GM18498 (cell line): ENCODE measurements around the gene LRIG1.

Experiments
- ATAC-seq: cut with Tn5 transposase; IDR thresholded peaks from one replicate; pipeline ENCODE4 v1.9.1; 2021; ENCODE audit warnings: mild to moderate bottlenecking, moderate library complexity; ENCODE audit not compliant: unreplicated experiment

Gene LRIG1

GRCh38 chr3:66444146-66444644, 56.6 kb downstream of the LRIG1 start:
- no peak for ATAC-seq

GRCh38 chr3:66443118-66443803, 57.6 kb downstream of the LRIG1 start:
- ATAC-seq: no peak

GRCh38 chr3:66442254-66443117, 58.3 kb downstream of the LRIG1 start:
- ATAC-seq: no peak

GRCh38 chr3:66441692-66442091, 59.1 kb downstream of the LRIG1 start:
- ATAC-seq: no peak

GRCh38 chr3:66441129-66441528, 59.7 kb downstream of the LRIG1 start:
- no peak for ATAC-seq

- peak; percentile 54 for ATAC-seq
These were observed 61.0 kb downstream of the LRIG1 start for GRCh38 chr3:66439666-66440344.

GRCh38 chr3:66438046-66438445, 62.8 kb downstream of the LRIG1 start:
- no peak for ATAC-seq

GRCh38 chr3:66437341-66437929, 63.4 kb downstream of the LRIG1 start:
- no peak for ATAC-seq

- no peak for ATAC-seq
These were observed 64.8 kb downstream of the LRIG1 start for GRCh38 chr3:66435989-66436388.

- no peak for ATAC-seq
These were observed 66.1 kb downstream of the LRIG1 start for GRCh38 chr3:66434726-66435125.

GRCh38 chr3:66433522-66433782, 67.4 kb downstream of the LRIG1 start:
- ATAC-seq: no peak

GRCh38 chr3:66432767-66433521, 67.9 kb downstream of the LRIG1 start:
- ATAC-seq: no peak

GRCh38 chr3:66432041-66432766, 68.6 kb downstream of the LRIG1 start:
- ATAC-seq: no peak

GRCh38 chr3:66431494-66431893, 69.3 kb downstream of the LRIG1 start:
- no peak for ATAC-seq

- no peak for ATAC-seq
These were observed 69.9 kb downstream of the LRIG1 start for GRCh38 chr3:66430876-66431275.

- ATAC-seq: no peak
These were observed 72.1 kb downstream of the LRIG1 start for GRCh38 chr3:66428733-66429132.

- no peak for ATAC-seq
These were observed 72.8 kb downstream of the LRIG1 start for GRCh38 chr3:66427951-66428474.

GRCh38 chr3:66427352-66427751, 73.5 kb downstream of the LRIG1 start:
- no peak for ATAC-seq

GRCh38 chr3:66426135-66426534, 74.7 kb downstream of the LRIG1 start:
- ATAC-seq: no peak
